SK-N-SH (cell line): ENCODE measurements around the gene UBXN2A. TPM values are rescaled to one million over a fixed set of nuclear protein-coding genes. Genes with fewer than 3 reads are reported as not detected.

ENCODE experiments used
- CTCF ChIA-PET: fragments of 300-600, 350-600 bp; formaldehyde crosslinking; extraction: SDS; loops from one replicate; lab custom pipeline; 2021; lab: Yijun Ruan, JAX
- POLR2A ChIA-PET: fragments of 350-600 bp; sonication (Branson Sonifier 250); formaldehyde crosslinking; extraction: SDS; loops from one replicate; lab custom pipeline; 2020; ENCODE audit warnings: antibody characterized with exemption, inconsistent platforms; lab: Yijun Ruan, JAX
- DNase-seq: peaks from one replicate; pipeline ENCODE4 v3.0.0; 2012
- H2AFZ ChIP-seq: fragments of 200-600 bp; sonication (generic); 2 replicates; pipeline ENCODE4 v1.8.1; 2016; ENCODE audit warnings: antibody characterized with exemption, mild to moderate bottlenecking, low read depth
- H3F3A ChIP-seq: fragments of 200-600 bp; sonication (generic); replicated peaks from 2 replicates; pipeline ENCODE3; 2016; ENCODE audit warnings: antibody characterized with exemption, mild to moderate bottlenecking; ENCODE audit not compliant: insufficient read depth
- H3K27ac ChIP-seq, 2 experiments: fragments of 200-500 bp in 1 of 2; fragments of 200-600 bp in 1 of 2; sonication (Bioruptor generic) in 1 of 2; sonication (generic), shearing (Covaris generic) in 1 of 2; 2 replicates each; pipeline versions ENCODE4 v1.5.1 to v1.6.1; 2014 to 2016; ENCODE audit warnings: low read depth in 2 of 2, inconsistent platforms in 1 of 2, low read length in 1 of 2, mild to moderate bottlenecking in 1 of 2, mixed read lengths in 1 of 2
- H3K27me3 ChIP-seq: fragments of 200-600 bp; sonication (generic), shearing (Covaris generic); 2 replicates; pipeline ENCODE4 v1.6.1; 2016; ENCODE audit warnings: mixed run types; ENCODE audit not compliant: insufficient read depth
- H3K36me3 ChIP-seq, 2 experiments: fragments of 200-500 bp in 1 of 2; fragments of 200-600 bp in 1 of 2; sonication (Bioruptor generic) in 1 of 2; sonication (generic) in 1 of 2; replicated peaks in 1 of 2; 2 replicates each; pipeline versions ENCODE3 to v1.5.1; 2014 to 2016; ENCODE audit warnings: low read length in 1 of 2, mild to moderate bottlenecking in 1 of 2; ENCODE audit not compliant: insufficient read depth in 2 of 2, control insufficient read depth in 1 of 2
- H3K4me1 ChIP-seq, 2 experiments: fragments of 200-500 bp in 1 of 2; fragments of 200-600 bp in 1 of 2; sonication (Bioruptor generic) in 1 of 2; sonication (generic), shearing (Covaris generic) in 1 of 2; 2 replicates each; pipeline versions ENCODE4 v1.5.1 to v1.6.1; 2014 to 2016; ENCODE audit warnings: low read depth in 1 of 2, low read length in 1 of 2, mixed run types in 1 of 2; ENCODE audit not compliant: insufficient read depth in 2 of 2, control insufficient read depth in 1 of 2
- H3K4me2 ChIP-seq: fragments of 200-600 bp; sonication (generic), shearing (Covaris generic); 2 replicates; pipeline ENCODE4 v1.6.1; 2017; ENCODE audit warnings: mixed run types
- H3K4me3 ChIP-seq, 2 experiments: fragments of 200-500 bp in 1 of 2; fragments of 200-600 bp in 1 of 2; sonication (Bioruptor generic) in 1 of 2; sonication (generic), shearing (Covaris generic) in 1 of 2; 2 replicates each; pipeline versions ENCODE4 v1.5.1 to v1.8.1; 2014 to 2016; ENCODE audit warnings: low read depth in 2 of 2, inconsistent platforms in 1 of 2, low read length in 1 of 2, mild to moderate bottlenecking in 1 of 2, mixed read lengths in 1 of 2, moderate library complexity in 1 of 2
- H3K79me2 ChIP-seq: fragments of 200-600 bp; sonication (generic); 2 replicates; pipeline ENCODE4 v1.8.1; 2017; ENCODE audit warnings: mild to moderate bottlenecking; ENCODE audit not compliant: insufficient read depth
- H3K9ac ChIP-seq: fragments of 200-600 bp; sonication (generic); 2 replicates; pipeline ENCODE4 v1.6.1; 2017; ENCODE audit warnings: mixed run types
- H3K9me2 ChIP-seq: fragments of 200-600 bp; sonication (generic); 2 replicates; pipeline ENCODE4 v1.6.1; 2017; ENCODE audit warnings: mixed run types
- H3K9me3 ChIP-seq: fragments of 200-600 bp; sonication (generic); 2 replicates; pipeline ENCODE4 v1.6.1; 2017; ENCODE audit warnings: mixed run types, mild to moderate bottlenecking, moderate library complexity
- H4K20me1 ChIP-seq: fragments of 200-600 bp; sonication (generic); 2 replicates; pipeline ENCODE4 v1.6.1; 2017; ENCODE audit warnings: mild to moderate bottlenecking, mixed run types; ENCODE audit not compliant: insufficient read depth
- ELF1 ChIP-seq: IDR thresholded peaks from 2 replicates; pipeline ENCODE4 v1.4.0; 2012
- EP300 ChIP-seq, 2 experiments: IDR thresholded peaks; 2 replicates each; pipeline versions ENCODE4 v1.4.0 to v1.6.1; 2012; ENCODE audit warnings: borderline replicate concordance in 1 of 2, low read depth in 1 of 2, low read length in 1 of 2
- FOSL2 ChIP-seq: IDR thresholded peaks from 2 replicates; pipeline ENCODE4 v1.4.0; 2012; ENCODE audit warnings: low read depth, mild to moderate bottlenecking, moderate library complexity, borderline replicate concordance
- FOXJ3 ChIP-seq: sonication (generic); formaldehyde crosslinking; IDR thresholded peaks from 2 replicates; pipeline ENCODE4 v1.5.1; 2020; ENCODE audit warnings: mild to moderate bottlenecking, missing genetic modification reagents
- FOXM1 ChIP-seq: IDR thresholded peaks from 2 replicates; pipeline ENCODE4 v1.4.0; 2012; ENCODE audit warnings: low read depth, mild to moderate bottlenecking
- GATA2 ChIP-seq: sonication (generic); formaldehyde crosslinking; IDR thresholded peaks from 2 replicates; pipeline ENCODE4 v1.5.0; 2020; ENCODE audit warnings: mild to moderate bottlenecking, missing genetic modification reagents
- JUND ChIP-seq: IDR thresholded peaks from 2 replicates; pipeline ENCODE4 v1.4.0; 2012
- MEF2A ChIP-seq: IDR thresholded peaks from 2 replicates; pipeline ENCODE4 v1.4.0; 2012; ENCODE audit warnings: low read depth, borderline replicate concordance
- NFIC ChIP-seq: IDR thresholded peaks from 2 replicates; pipeline ENCODE4 v1.4.0; 2012; ENCODE audit warnings: borderline replicate concordance
- POLR2AphosphoS5 ChIP-seq: IDR thresholded peaks from 2 replicates; pipeline ENCODE4 v1.6.1; 2012; ENCODE audit warnings: low read depth, low read length
- RAD21 ChIP-seq: IDR thresholded peaks from 2 replicates; pipeline ENCODE4 v1.6.1; 2012; ENCODE audit warnings: mild to moderate bottlenecking, low read length
- RCOR1 ChIP-seq: fragments of 150-350 bp; IDR thresholded peaks from 2 replicates; pipeline ENCODE4 v1.6.1; 2017; ENCODE audit warnings: antibody characterized with exemption, low read length
- RFX5 ChIP-seq: IDR thresholded peaks from 2 replicates; pipeline ENCODE4 v1.6.1; 2012; ENCODE audit warnings: mild to moderate bottlenecking, improper control_type of control experiment, low read length
- RXRA ChIP-seq: IDR thresholded peaks from 2 replicates; pipeline ENCODE4 v1.4.0; 2012; ENCODE audit warnings: low read depth, mild to moderate bottlenecking, borderline replicate concordance
- SMC3 ChIP-seq: IDR thresholded peaks from 2 replicates; pipeline ENCODE4 v1.6.1; 2012; ENCODE audit warnings: low read depth, low read length, improper control_type of control experiment
- TAF1 ChIP-seq: IDR thresholded peaks from 2 replicates; pipeline ENCODE4 v1.6.1; 2012; ENCODE audit warnings: low read depth, mild to moderate bottlenecking, low read length, moderate library complexity, borderline replicate concordance
- TEAD4 ChIP-seq: IDR thresholded peaks from 2 replicates; pipeline ENCODE4 v1.4.0; 2012; ENCODE audit warnings: mild to moderate bottlenecking, borderline replicate concordance; ENCODE audit not compliant: insufficient read depth
- WGBS: methylation state at CpG from one replicate; pipeline ENCODE4 v1.1.6; 2017; ENCODE audit warnings: low lambda C conversion rate; 5-methylcytosine and 5-hydroxymethylcytosine counted together
- polyA plus RNA-seq, 3 experiments: library from polyadenylated mRNA; depleted of rRNA; stranded (reverse); fragments of >200 nt; gene quantifications; 2 replicates each; pipeline ENCODE4 v1.2.3, GENCODE V29; 2012
- TF ChIP-seq, protein P1 (sequence below): fragments of 200-600 bp; sonication (generic); IDR thresholded peaks from 2 replicates; pipeline ENCODE4 v1.6.1; 2017; ENCODE audit warnings: antibody characterized with exemption, mild to moderate bottlenecking, moderate library complexity
- TF ChIP-seq, protein P2 (sequence below): IDR thresholded peaks from 2 replicates; pipeline ENCODE4 v1.6.1; 2012; ENCODE audit warnings: mild to moderate bottlenecking, low read depth, low read length, moderate library complexity
- TF ChIP-seq, protein P3 (sequence below): IDR thresholded peaks from 2 replicates; pipeline ENCODE4 v1.4.0; 2012; ENCODE audit warnings: low read depth, borderline replicate concordance

Gene UBXN2A
- polyA plus RNA-seq, 1 of the 3 experiments (the other 2 are of a cell fraction) = 5.8 TPM

DNA sequence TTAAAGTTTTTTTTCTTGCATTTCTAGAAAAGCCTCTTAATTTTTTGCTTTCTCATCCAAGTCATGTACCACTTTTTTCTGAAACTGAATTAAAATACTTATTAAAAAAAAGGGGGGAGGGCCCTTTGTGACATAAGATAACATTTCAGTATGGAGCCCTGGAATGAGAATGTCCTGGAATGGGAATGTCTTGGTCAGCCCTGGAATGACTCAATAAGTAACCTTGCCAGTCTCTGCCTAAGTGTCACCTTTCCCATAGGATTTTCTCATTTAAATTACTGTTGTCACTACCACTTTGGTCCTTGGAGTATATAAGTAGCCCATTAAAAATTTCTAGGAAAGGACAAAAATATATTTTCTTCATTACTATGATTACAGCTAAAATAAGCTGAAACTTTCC lies 4.7 kb downstream of the UBXN2A start:
- Histone ChIP-seq H3K9me3 (no peaks in the 10 kb centered on the region), H2AFZ (no peak overlapping the region), H3K36me3 (peaks cover 2 to 6% of the 10 kb centered on the region in 2 experiments), H3K9me2 (no peaks in the 10 kb centered on the region), H3K79me2 (peaks cover 93% of the 10 kb centered on the region), H3K27ac (peak overlapping the region in 1 of 2 experiments; percentile 34; a peak in 2 of 4 replicates), H3K4me2 (no peak overlapping the region), H4K20me1 (peaks cover 10% of the 10 kb centered on the region; the same call in 1 of the 2 replicates), H3K27me3 (no peaks in the 10 kb centered on the region), H3K4me1 (peaks cover 10 to 11% of the 10 kb centered on the region in 2 experiments; a peak in 3 of 4 replicates), H3K4me3 (no peak overlapping the region), H3K9ac (no peak overlapping the region), H3F3A (peaks cover 11% of the 10 kb centered on the region)
- ChIA-PET CTCF (interaction anchor here (2.1 kb wide), 1 partner anchor 18 kb away, joined by 8 read pairs; the partner anchor contains the start of gene ATAD2B), POLR2A (no interaction called here)
- no peak for DNase-seq
- TF ChIP-seq, protein P1, sequence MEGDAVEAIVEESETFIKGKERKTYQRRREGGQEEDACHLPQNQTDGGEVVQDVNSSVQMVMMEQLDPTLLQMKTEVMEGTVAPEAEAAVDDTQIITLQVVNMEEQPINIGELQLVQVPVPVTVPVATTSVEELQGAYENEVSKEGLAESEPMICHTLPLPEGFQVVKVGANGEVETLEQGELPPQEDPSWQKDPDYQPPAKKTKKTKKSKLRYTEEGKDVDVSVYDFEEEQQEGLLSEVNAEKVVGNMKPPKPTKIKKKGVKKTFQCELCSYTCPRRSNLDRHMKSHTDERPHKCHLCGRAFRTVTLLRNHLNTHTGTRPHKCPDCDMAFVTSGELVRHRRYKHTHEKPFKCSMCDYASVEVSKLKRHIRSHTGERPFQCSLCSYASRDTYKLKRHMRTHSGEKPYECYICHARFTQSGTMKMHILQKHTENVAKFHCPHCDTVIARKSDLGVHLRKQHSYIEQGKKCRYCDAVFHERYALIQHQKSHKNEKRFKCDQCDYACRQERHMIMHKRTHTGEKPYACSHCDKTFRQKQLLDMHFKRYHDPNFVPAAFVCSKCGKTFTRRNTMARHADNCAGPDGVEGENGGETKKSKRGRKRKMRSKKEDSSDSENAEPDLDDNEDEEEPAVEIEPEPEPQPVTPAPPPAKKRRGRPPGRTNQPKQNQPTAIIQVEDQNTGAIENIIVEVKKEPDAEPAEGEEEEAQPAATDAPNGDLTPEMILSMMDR = no peak

DNA sequence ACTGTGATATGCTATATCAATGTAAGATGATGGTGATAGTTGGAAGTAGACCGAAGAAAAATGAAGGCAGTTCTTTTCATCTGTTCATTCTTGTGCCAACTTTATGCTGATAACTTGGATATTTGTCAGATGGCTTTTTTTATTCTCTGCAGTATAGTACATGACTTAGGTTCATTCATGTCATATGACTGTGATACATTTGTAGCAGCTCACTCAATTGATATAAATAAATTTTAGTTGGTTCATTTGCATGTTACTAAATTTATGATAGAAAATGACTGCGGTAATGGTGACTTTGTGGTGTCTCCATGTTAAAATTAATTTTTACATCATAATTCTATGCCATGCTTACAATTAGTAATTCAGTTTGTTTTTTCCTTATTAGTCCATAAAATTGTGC lies 7.1 kb downstream of the UBXN2A start:
- no peak for TF ChIP-seq RXRA
- TF ChIP-seq GATA2 (CRISPR knock-in tag) = no peak
- TF ChIP-seq POLR2AphosphoS5 = no peak
- no peak for TF ChIP-seq SMC3
- no peak for TF ChIP-seq EP300 (IDR thresholded peaks at IDR 0.05; ENCODE audit: borderline replicate concordance in 1 of 2, low read depth in 1 of 2, low read length in 1 of 2)
- TF ChIP-seq TAF1 = no peak
- no peak for TF ChIP-seq MEF2A
- no peak for TF ChIP-seq TEAD4
- TF ChIP-seq ELF1 = no peak
- TF ChIP-seq RAD21 = no peak
- TF ChIP-seq RFX5 = no peak
- no peak for TF ChIP-seq JUND
- TF ChIP-seq, protein P2, sequence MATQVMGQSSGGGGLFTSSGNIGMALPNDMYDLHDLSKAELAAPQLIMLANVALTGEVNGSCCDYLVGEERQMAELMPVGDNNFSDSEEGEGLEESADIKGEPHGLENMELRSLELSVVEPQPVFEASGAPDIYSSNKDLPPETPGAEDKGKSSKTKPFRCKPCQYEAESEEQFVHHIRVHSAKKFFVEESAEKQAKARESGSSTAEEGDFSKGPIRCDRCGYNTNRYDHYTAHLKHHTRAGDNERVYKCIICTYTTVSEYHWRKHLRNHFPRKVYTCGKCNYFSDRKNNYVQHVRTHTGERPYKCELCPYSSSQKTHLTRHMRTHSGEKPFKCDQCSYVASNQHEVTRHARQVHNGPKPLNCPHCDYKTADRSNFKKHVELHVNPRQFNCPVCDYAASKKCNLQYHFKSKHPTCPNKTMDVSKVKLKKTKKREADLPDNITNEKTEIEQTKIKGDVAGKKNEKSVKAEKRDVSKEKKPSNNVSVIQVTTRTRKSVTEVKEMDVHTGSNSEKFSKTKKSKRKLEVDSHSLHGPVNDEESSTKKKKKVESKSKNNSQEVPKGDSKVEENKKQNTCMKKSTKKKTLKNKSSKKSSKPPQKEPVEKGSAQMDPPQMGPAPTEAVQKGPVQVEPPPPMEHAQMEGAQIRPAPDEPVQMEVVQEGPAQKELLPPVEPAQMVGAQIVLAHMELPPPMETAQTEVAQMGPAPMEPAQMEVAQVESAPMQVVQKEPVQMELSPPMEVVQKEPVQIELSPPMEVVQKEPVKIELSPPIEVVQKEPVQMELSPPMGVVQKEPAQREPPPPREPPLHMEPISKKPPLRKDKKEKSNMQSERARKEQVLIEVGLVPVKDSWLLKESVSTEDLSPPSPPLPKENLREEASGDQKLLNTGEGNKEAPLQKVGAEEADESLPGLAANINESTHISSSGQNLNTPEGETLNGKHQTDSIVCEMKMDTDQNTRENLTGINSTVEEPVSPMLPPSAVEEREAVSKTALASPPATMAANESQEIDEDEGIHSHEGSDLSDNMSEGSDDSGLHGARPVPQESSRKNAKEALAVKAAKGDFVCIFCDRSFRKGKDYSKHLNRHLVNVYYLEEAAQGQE = no peak
- TF ChIP-seq FOSL2 = no peak
- no peak for TF ChIP-seq FOXJ3 (CRISPR knock-in tag)
- TF ChIP-seq FOXM1 = no peak
- no peak for TF ChIP-seq RCOR1
- no peak for TF ChIP-seq NFIC
- TF ChIP-seq, protein P3, sequence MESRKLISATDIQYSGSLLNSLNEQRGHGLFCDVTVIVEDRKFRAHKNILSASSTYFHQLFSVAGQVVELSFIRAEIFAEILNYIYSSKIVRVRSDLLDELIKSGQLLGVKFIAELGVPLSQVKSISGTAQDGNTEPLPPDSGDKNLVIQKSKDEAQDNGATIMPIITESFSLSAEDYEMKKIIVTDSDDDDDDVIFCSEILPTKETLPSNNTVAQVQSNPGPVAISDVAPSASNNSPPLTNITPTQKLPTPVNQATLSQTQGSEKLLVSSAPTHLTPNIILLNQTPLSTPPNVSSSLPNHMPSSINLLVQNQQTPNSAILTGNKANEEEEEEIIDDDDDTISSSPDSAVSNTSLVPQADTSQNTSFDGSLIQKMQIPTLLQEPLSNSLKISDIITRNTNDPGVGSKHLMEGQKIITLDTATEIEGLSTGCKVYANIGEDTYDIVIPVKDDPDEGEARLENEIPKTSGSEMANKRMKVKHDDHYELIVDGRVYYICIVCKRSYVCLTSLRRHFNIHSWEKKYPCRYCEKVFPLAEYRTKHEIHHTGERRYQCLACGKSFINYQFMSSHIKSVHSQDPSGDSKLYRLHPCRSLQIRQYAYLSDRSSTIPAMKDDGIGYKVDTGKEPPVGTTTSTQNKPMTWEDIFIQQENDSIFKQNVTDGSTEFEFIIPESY = no peak
- Histone ChIP-seq H3K79me2 (peaks cover 91% of the 10 kb centered on the region), H3K27ac (no peak overlapping the region), H3K4me1 (peaks cover 3 to 15% of the 10 kb centered on the region in 2 experiments; a peak in 2 of 4 replicates), H3K4me3 (no peak overlapping the region), H3F3A (peaks cover 3% of the 10 kb centered on the region), H4K20me1 (0 out of 2 replicates have a peak, but pooled peaks cover 7% of the 10 kb centered on the region), H3K9ac (no peak overlapping the region), H3K36me3 (peaks cover 2 to 5% of the 10 kb centered on the region in 2 experiments), H3K4me2 (no peak overlapping the region), H2AFZ (no peak overlapping the region), H3K9me3 (no peaks in the 10 kb centered on the region), H3K27me3 (no peaks in the 10 kb centered on the region), H3K9me2 (no peaks in the 10 kb centered on the region)
- no peak for DNase-seq
- ChIA-PET CTCF (no interaction called here), POLR2A (no interaction called here)
- WGBS = 95% methylated on average over 2 of the region's 2 CpGs
